ENCODE measurements around the gene ADORA3.

DNA sequence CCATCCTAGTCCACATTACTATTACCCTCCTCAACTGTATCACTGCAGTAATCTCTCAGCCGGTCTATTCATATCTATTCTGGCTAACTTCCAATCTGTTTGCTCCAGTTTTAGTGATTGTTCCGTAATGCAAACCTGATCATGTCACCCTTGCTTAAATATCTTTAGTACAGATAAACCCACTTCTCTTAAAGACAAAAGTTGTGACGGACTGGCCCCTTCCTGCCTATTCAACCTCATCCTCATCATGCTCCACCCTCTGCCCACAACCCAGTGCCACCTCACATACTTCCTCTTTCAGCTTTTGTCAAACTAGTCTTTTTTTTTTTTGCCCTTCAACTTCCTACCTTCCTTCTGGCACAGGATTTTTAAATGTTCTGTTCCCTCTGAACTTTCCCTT is 32.4 kb downstream of the ADORA3 start:
- TF ChIP-seq, protein P1, sequence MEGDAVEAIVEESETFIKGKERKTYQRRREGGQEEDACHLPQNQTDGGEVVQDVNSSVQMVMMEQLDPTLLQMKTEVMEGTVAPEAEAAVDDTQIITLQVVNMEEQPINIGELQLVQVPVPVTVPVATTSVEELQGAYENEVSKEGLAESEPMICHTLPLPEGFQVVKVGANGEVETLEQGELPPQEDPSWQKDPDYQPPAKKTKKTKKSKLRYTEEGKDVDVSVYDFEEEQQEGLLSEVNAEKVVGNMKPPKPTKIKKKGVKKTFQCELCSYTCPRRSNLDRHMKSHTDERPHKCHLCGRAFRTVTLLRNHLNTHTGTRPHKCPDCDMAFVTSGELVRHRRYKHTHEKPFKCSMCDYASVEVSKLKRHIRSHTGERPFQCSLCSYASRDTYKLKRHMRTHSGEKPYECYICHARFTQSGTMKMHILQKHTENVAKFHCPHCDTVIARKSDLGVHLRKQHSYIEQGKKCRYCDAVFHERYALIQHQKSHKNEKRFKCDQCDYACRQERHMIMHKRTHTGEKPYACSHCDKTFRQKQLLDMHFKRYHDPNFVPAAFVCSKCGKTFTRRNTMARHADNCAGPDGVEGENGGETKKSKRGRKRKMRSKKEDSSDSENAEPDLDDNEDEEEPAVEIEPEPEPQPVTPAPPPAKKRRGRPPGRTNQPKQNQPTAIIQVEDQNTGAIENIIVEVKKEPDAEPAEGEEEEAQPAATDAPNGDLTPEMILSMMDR (IDR thresholded peaks at IDR 0.05): no peak
- TF ChIP-seq POLR2A (IDR thresholded peaks at IDR 0.05): no peak
